Mesenchymal stem cell (in vitro differentiated cells and primary cell): Measurements from ENCODE around the gene ALDOA.

ENCODE experiments used
- DNase-seq: peaks from one replicate; pipeline ENCODE4 v3.0.0-alpha.2; 2013
- H2AFZ ChIP-seq: one replicate; pipeline ENCODE4 v1.6.1; 2013; ENCODE audit warnings: low read depth, mild to moderate bottlenecking, control low read depth, inconsistent platforms, low read length, moderate library complexity
- H2AK5ac ChIP-seq: 2 replicates; pipeline ENCODE4 v1.6.1; 2013; ENCODE audit warnings: low read length, moderate library complexity, mild to moderate bottlenecking, inconsistent platforms; ENCODE audit not compliant: severe bottlenecking
- H2BK120ac ChIP-seq: one replicate; pipeline ENCODE4 v1.6.1; 2013; ENCODE audit warnings: low read depth, mild to moderate bottlenecking, inconsistent platforms, low read length, moderate library complexity
- H2BK12ac ChIP-seq, 2 experiments: one replicate each; pipeline ENCODE4 v1.6.1; 2013; ENCODE audit warnings: inconsistent platforms in 2 of 2, low read length in 2 of 2, mild to moderate bottlenecking in 2 of 2, moderate library complexity in 2 of 2, control low read depth in 1 of 2
- H2BK15ac ChIP-seq: one replicate; pipeline ENCODE4 v1.6.1; 2013; ENCODE audit warnings: mild to moderate bottlenecking, low read depth, inconsistent platforms; ENCODE audit not compliant: poor library complexity, severe bottlenecking
- H2BK5ac ChIP-seq: 2 replicates; pipeline ENCODE4 v1.6.1; 2013; ENCODE audit warnings: low read depth, mild to moderate bottlenecking, low read length, control low read depth, inconsistent platforms; ENCODE audit not compliant: poor library complexity, severe bottlenecking
- H3K14ac ChIP-seq, 2 experiments: one replicate each; pipeline ENCODE4 v1.6.1; 2013; ENCODE audit warnings: inconsistent platforms in 2 of 2, low read length in 2 of 2, control low read depth in 1 of 2, mild to moderate bottlenecking in 1 of 2, moderate library complexity in 1 of 2
- H3K18ac ChIP-seq, 2 experiments: one replicate each; pipeline ENCODE4 v1.6.1; 2013; ENCODE audit warnings: inconsistent platforms in 2 of 2, low read length in 2 of 2, control low read depth in 1 of 2, low read depth in 1 of 2, mild to moderate bottlenecking in 1 of 2
- H3K23ac ChIP-seq, 2 experiments: one replicate each; pipeline ENCODE4 v1.6.1; 2013; ENCODE audit warnings: inconsistent platforms in 2 of 2, low read length in 2 of 2, mild to moderate bottlenecking in 2 of 2, moderate library complexity in 2 of 2, control low read depth in 1 of 2
- H3K27ac ChIP-seq: 2 replicates; pipeline ENCODE4 v1.5.1; 2013; ENCODE audit warnings: mild to moderate bottlenecking, moderate library complexity, low read length, control low read depth, inconsistent platforms; ENCODE audit not compliant: poor library complexity, severe bottlenecking
- H3K27me3 ChIP-seq, 2 experiments: 2 replicates each; pipeline versions ENCODE4 v1.6.1 to v1.7.0; 2013; ENCODE audit warnings: low read length in 2 of 2, mild to moderate bottlenecking in 2 of 2, moderate library complexity in 2 of 2, control low read depth in 1 of 2, inconsistent platforms in 1 of 2; ENCODE audit not compliant: control insufficient read depth in 1 of 2, insufficient read depth in 1 of 2
- H3K36me3 ChIP-seq, 2 experiments: 2 replicates each; pipeline versions ENCODE4 v1.6.1 to v1.7.0; 2013; ENCODE audit warnings: low read length in 2 of 2, control low read depth in 1 of 2, inconsistent platforms in 1 of 2, low read depth in 1 of 2, mild to moderate bottlenecking in 1 of 2; ENCODE audit not compliant: insufficient read depth in 2 of 2, control insufficient read depth in 1 of 2
- H3K4ac ChIP-seq, 2 experiments: one replicate each; pipeline ENCODE4 v1.6.1; 2013; ENCODE audit warnings: inconsistent platforms in 2 of 2, low read length in 2 of 2, mild to moderate bottlenecking in 2 of 2, moderate library complexity in 2 of 2, control low read depth in 1 of 2, low read depth in 1 of 2
- H3K4me1 ChIP-seq: 2 replicates; pipeline ENCODE4 v1.6.1; 2013; ENCODE audit warnings: low read depth, low read length, control low read depth; ENCODE audit not compliant: control insufficient read depth, insufficient read depth
- H3K4me2 ChIP-seq: 2 replicates; pipeline ENCODE4 v1.6.1; 2013; ENCODE audit warnings: low read length, mild to moderate bottlenecking, inconsistent platforms; ENCODE audit not compliant: poor library complexity, severe bottlenecking
- H3K4me3 ChIP-seq, 2 experiments: 2 replicates each; pipeline versions ENCODE4 v1.5.1 to v1.7.0; 2013; ENCODE audit warnings: low read length in 2 of 2, mild to moderate bottlenecking in 2 of 2, control low read depth in 1 of 2, low read depth in 1 of 2; ENCODE audit not compliant: insufficient read depth in 1 of 2
- H3K79me1 ChIP-seq: replicated peaks from 2 replicates; pipeline ENCODE4 v1.6.1; 2013; ENCODE audit warnings: mild to moderate bottlenecking, control low read depth, low read length, inconsistent platforms; ENCODE audit not compliant: poor library complexity, severe bottlenecking
- H3K9ac ChIP-seq: 2 replicates; pipeline ENCODE4 v1.7.0; 2013; ENCODE audit warnings: mild to moderate bottlenecking, low read length, moderate library complexity
- H3K9me3 ChIP-seq: 2 replicates; pipeline ENCODE4 v1.7.0; 2013; ENCODE audit warnings: mild to moderate bottlenecking, low read length; ENCODE audit not compliant: control insufficient read depth
- H4K8ac ChIP-seq: one replicate; pipeline ENCODE4 v1.6.1; 2013; ENCODE audit warnings: inconsistent platforms, mild to moderate bottlenecking, low read length, moderate library complexity
- H4K91ac ChIP-seq: one replicate; pipeline ENCODE4 v1.6.1; 2013; ENCODE audit warnings: mild to moderate bottlenecking, low read length, inconsistent platforms
- WGBS: methylation state at CpG from one replicate; pipeline ENCODE4 v1.1.7; 2013; ENCODE audit warnings: mixed read lengths; 5-methylcytosine and 5-hydroxymethylcytosine counted together

ALDOA gene

GRCh38 chr16:30076276-30076791 lies 10.8 kb downstream of the ALDOA start:
- H2AK5ac ChIP-seq: no peak overlapping the region
- H3K4me2 ChIP-seq: peak overlapping the region; percentile 78
- H3K9me3 ChIP-seq: no peaks in the 10 kb centered on the region
- no peaks in the 10 kb centered on the region for H3K27me3 ChIP-seq
- no peak for DNase-seq
- no peak overlapping the region for H2BK12ac ChIP-seq
- H3K79me1 ChIP-seq: peaks cover 13% of the 10 kb centered on the region
- H2BK15ac ChIP-seq: peak overlapping the region; percentile 46
- H3K4me3 ChIP-seq: peak overlapping the region; percentile 96 to 98
- H4K8ac ChIP-seq: peak overlapping the region; percentile 94
- no peak overlapping the region for H2AFZ ChIP-seq
- H3K36me3 ChIP-seq: peaks cover 57 to 60% of the 10 kb centered on the region in 2 experiments
- peak overlapping the region; percentile 16 to 96 for H3K18ac ChIP-seq
- H3K9ac ChIP-seq: peak overlapping the region; percentile 97
- no peak overlapping the region for H3K14ac ChIP-seq
- peak overlapping the region; percentile 91 for H2BK120ac ChIP-seq
- H4K91ac ChIP-seq: peak overlapping the region; percentile 93
- H3K4ac ChIP-seq: peak overlapping the region; percentile 57 to 97
- WGBS: 7% methylated on average over 33 of the region's 33 CpGs
- H3K27ac ChIP-seq: no peak overlapping the region
- H3K4me1 ChIP-seq: peaks cover 20% of the 10 kb centered on the region
- H3K23ac ChIP-seq: peak overlapping the region in 1 of 2 experiments; percentile 92
- H2BK5ac ChIP-seq: no peak overlapping the region

GRCh38 chr16:30077656-30078055 lies 12.1 kb downstream of the ALDOA start:
- Histone ChIP-seq H3K18ac (no peak overlapping the region), H4K8ac (no peak overlapping the region), H2BK120ac (no peak overlapping the region), H3K79me1 (peaks cover 16% of the 10 kb centered on the region), H2AFZ (no peak overlapping the region), H3K36me3 (peaks cover 54 to 57% of the 10 kb centered on the region in 2 experiments), H2AK5ac (no peak overlapping the region), H4K91ac (no peak overlapping the region), H3K27me3 (no peaks in the 10 kb centered on the region), H2BK15ac (no peak overlapping the region), H3K14ac (no peak overlapping the region), H3K9ac (peak overlapping the region; percentile 97), H2BK12ac (no peak overlapping the region), H3K4me2 (peak overlapping the region; percentile 78), H3K9me3 (no peaks in the 10 kb centered on the region), H2BK5ac (no peak overlapping the region), H3K4me1 (peaks cover 20% of the 10 kb centered on the region), H3K27ac (no peak overlapping the region), H3K4ac (no peak overlapping the region), H3K4me3 (peak overlapping the region in 1 of 2 experiments; percentile 96), H3K23ac (no peak overlapping the region)
- DNase-seq: peak; percentile 68
- 56% methylated on average over 6 of the region's 6 CpGs for WGBS

GRCh38 chr16:30078744-30079143 lies 13.2 kb downstream of the ALDOA start:
- Histone ChIP-seq H2BK120ac (no peak overlapping the region), H2BK5ac (no peak overlapping the region), H4K91ac (no peak overlapping the region), H2BK15ac (no peak overlapping the region), H3K23ac (no peak overlapping the region), H2AK5ac (no peak overlapping the region), H3K36me3 (peaks cover 55 to 62% of the 10 kb centered on the region in 2 experiments), H3K9me3 (no peaks in the 10 kb centered on the region), H3K27ac (no peak overlapping the region), H3K18ac (no peak overlapping the region), H3K4me1 (peaks cover 20% of the 10 kb centered on the region), H2BK12ac (no peak overlapping the region), H3K4me3 (no peak overlapping the region), H3K4me2 (no peak overlapping the region), H3K9ac (peak overlapping the region; percentile 97), H4K8ac (no peak overlapping the region), H3K27me3 (no peaks in the 10 kb centered on the region), H3K14ac (no peak overlapping the region), H2AFZ (no peak overlapping the region), H3K79me1 (peaks cover 25% of the 10 kb centered on the region), H3K4ac (no peak overlapping the region)
- 96% methylated on average over 7 of the region's 7 CpGs for WGBS
- DNase-seq: no peak

- WGBS: 100% methylated on average over 7 of the region's 7 CpGs
- no peaks in the 10 kb centered on the region for H3K27me3 ChIP-seq
Measured at GRCh38 chr16:30079480-30079879, 13.9 kb downstream of the ALDOA start.

More at GRCh38 chr16:30079480-30079879, 13.9 kb downstream of the ALDOA start:
- H3K14ac ChIP-seq: no peak overlapping the region
- no peak overlapping the region for H3K23ac ChIP-seq
- no peak overlapping the region for H3K27ac ChIP-seq
- no peak for DNase-seq
- H2BK12ac ChIP-seq: no peak overlapping the region
- no peak overlapping the region for H3K4me2 ChIP-seq
- no peak overlapping the region for H3K9ac ChIP-seq
- no peak overlapping the region for H2BK5ac ChIP-seq
- H3K18ac ChIP-seq: no peak overlapping the region
- no peak overlapping the region for H4K91ac ChIP-seq
- no peak overlapping the region for H2BK120ac ChIP-seq
- no peak overlapping the region for H2BK15ac ChIP-seq
- H3K9me3 ChIP-seq: no peaks in the 10 kb centered on the region
- H2AK5ac ChIP-seq: no peak overlapping the region
- H3K36me3 ChIP-seq: peaks cover 62 to 68% of the 10 kb centered on the region in 2 experiments
- no peak overlapping the region for H4K8ac ChIP-seq
- no peak overlapping the region for H3K4ac ChIP-seq
- H2AFZ ChIP-seq: no peak overlapping the region
- H3K4me3 ChIP-seq: no peak overlapping the region
- peaks cover 29% of the 10 kb centered on the region for H3K79me1 ChIP-seq
- H3K4me1 ChIP-seq: peaks cover 20% of the 10 kb centered on the region
